Sigmoid colon (tissue), 7 donors: ENCODE measurements around the gene NBEAL2. TPM values are rescaled to one million over a fixed set of nuclear protein-coding genes. Genes with fewer than 3 reads are reported as not detected.

Source experiments
- DNase-seq: peaks from one replicate; pipeline ENCODE4 v3.0.0-alpha.2; 2019
- H3K27ac ChIP-seq, 4 donors: fragments of 200-600 bp; sonication (generic); one replicate each; pipeline ENCODE4 v1.5.1; 2016 to 2019; ENCODE audit warnings: mild to moderate bottlenecking in 1 of 4
- H3K27me3 ChIP-seq, 3 donors: fragments of 200-600 bp; sonication (generic); one replicate each; pipeline ENCODE4 v1.5.1; 2019; ENCODE audit warnings: mild to moderate bottlenecking in 1 of 3
- H3K36me3 ChIP-seq, 4 donors: fragments of 200-600 bp; sonication (generic); one replicate each; pipeline ENCODE4 v1.5.1; 2016 to 2019
- H3K4me1 ChIP-seq, 4 donors: fragments of 200-600 bp; sonication (generic); one replicate each; pipeline ENCODE4 v1.5.1; 2017 to 2019
- H3K4me3 ChIP-seq, 4 donors: fragments of 200-600 bp; sonication (generic); one replicate each; pipeline ENCODE4 v1.5.1; 2017 to 2019; ENCODE audit warnings: mild to moderate bottlenecking in 2 of 4, moderate library complexity in 1 of 4
- H3K9me3 ChIP-seq, 4 donors: fragments of 200-600 bp in 3 of 4; sonication (generic) in 3 of 4; one replicate each; pipeline versions ENCODE4 v1.5.1 to v1.6.1; 2013 to 2019
- CTCF ChIP-seq, 4 experiments: fragments of 450-650 bp in 3 of 4; fragments of 200-600 bp in 1 of 4; IDR thresholded peaks; one replicate each; pipeline ENCODE4 v1.5.1; 2016 to 2019; ENCODE audit warnings: antibody characterized with exemption in 4 of 4, mild to moderate bottlenecking in 3 of 4, moderate library complexity in 2 of 4
- EP300 ChIP-seq, 4 donors: sonication (generic); formaldehyde crosslinking; IDR thresholded peaks; one replicate each; pipeline ENCODE4 v1.6.1; 2017; ENCODE audit warnings: antibody characterized with exemption in 4 of 4
- POLR2A ChIP-seq, 2 donors: fragments of 450-650 bp; IDR thresholded peaks; one replicate each; pipeline ENCODE4 v1.6.1; 2016; ENCODE audit warnings: antibody characterized with exemption in 2 of 2, mild to moderate bottlenecking in 2 of 2, moderate library complexity in 2 of 2
- POLR2AphosphoS5 ChIP-seq, 4 donors: sonication (generic); formaldehyde crosslinking; IDR thresholded peaks; one replicate each; pipeline ENCODE4 v1.6.1; 2017; ENCODE audit warnings: antibody characterized with exemption in 4 of 4
- WGBS, 2 donors: extraction: QIAGEN DNeasy Blood & Tissue Kit; methylation state at CpG; one replicate each; pipeline ENCODE4 v1.1.7; 2013; 5-methylcytosine and 5-hydroxymethylcytosine counted together
- intact Hi-C: fragments of 100-400 bp; cut with DNase I; formaldehyde crosslinking; loops from one replicate; pipeline ENCODE4 v1.15.1; 2023
- polyA plus RNA-seq, 3 donors: library from polyadenylated mRNA; stranded (reverse); fragments of 200-250 nt; gene quantifications; one replicate each; pipeline ENCODE4 v1.2.3, GENCODE V29; 2013
- total RNA-seq, 4 donors: library from RNA; depleted of rRNA; stranded (reverse); fragments of >200 nt; gene quantifications; one replicate each; pipeline ENCODE4 v1.1.0, GENCODE V29; 2016
- donor health status: healthy with polysubstance abuse.
- donor health status: Bipolar disorder and iron deficiency.
- donor health status: healthy.

The NBEAL2 gene
- total and polyA plus RNA-seq, 7 donors: 7.8 to 88.0 (median 12.5) TPM

DNA sequence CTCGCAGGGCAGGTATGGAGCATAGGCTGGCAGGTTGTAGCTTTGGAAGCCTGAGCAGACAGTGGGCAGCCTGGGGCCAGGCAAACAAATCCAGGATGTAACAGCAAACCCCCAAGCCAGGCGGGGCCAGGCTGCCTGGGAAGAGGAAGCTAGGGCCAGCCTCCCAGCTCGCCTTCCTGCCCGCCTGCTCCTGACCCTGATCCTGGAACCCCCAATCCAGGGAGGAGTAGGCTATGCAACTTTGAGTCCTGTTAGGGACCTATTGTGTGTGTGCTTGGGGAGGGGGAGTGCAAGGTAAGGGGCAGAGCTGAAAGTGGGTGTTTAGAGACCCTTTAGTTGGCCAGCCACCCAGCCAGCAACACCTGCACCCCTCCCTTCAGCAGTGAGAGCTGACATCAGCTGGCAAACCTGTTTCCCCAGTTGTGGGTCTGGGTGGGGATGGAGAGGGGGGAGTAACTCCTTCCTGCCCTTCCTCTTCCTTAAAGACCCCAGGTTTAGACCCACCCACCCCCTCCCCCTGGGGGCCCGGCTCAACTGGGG lies 2.5 kb downstream of the NBEAL2 start:
- no peaks in the 10 kb centered on the region for H3K27me3 ChIP-seq
- DNase-seq: no peak
- H3K9me3 ChIP-seq: no peaks in the 10 kb centered on the region
- 11 to 37% methylated on average over 5 of the region's 5 CpGs for WGBS, 2 donors
- no peaks in the 10 kb centered on the region for H3K36me3 ChIP-seq
- no peak overlapping the region for H3K4me3 ChIP-seq
- intact Hi-C loops: no loop called here
- TF ChIP-seq POLR2AphosphoS5 (IDR thresholded peaks at IDR 0.05) (no peak), CTCF (IDR thresholded peaks at IDR 0.05) (no peak), POLR2A (IDR thresholded peaks at IDR 0.05) (no peak)
- peaks cover 0 to 35% (median 33%) of the 10 kb centered on the region in 4 donors for H3K4me1 ChIP-seq
- H3K27ac ChIP-seq: peak overlapping the region in 2 of 4 donors; percentile 28 to 42

- WGBS, 2 donors: 32 to 68% methylated on average over 2 of the region's 2 CpGs
- Histone ChIP-seq H3K9me3 (no peaks in the 10 kb centered on the region), H3K27ac (peak overlapping the region in 1 of 4 donors; percentile 42), H3K36me3 (no peaks in the 10 kb centered on the region), H3K27me3 (no peaks in the 10 kb centered on the region), H3K4me3 (no peak overlapping the region), H3K4me1 (peaks cover 0 to 33% (median 30%) of the 10 kb centered on the region in 4 donors)
- no peak for DNase-seq
- intact Hi-C loops: no loop called here
- no peak for TF ChIP-seq POLR2A (IDR thresholded peaks at IDR 0.05)
- TF ChIP-seq CTCF (IDR thresholded peaks at IDR 0.05): no peak
- TF ChIP-seq POLR2AphosphoS5 (IDR thresholded peaks at IDR 0.05): no peak
- no peak for TF ChIP-seq EP300 (IDR thresholded peaks at IDR 0.05)
These were observed 3.1 kb downstream of the NBEAL2 start for GRCh38 chr3:46982546-46982945.

DNA sequence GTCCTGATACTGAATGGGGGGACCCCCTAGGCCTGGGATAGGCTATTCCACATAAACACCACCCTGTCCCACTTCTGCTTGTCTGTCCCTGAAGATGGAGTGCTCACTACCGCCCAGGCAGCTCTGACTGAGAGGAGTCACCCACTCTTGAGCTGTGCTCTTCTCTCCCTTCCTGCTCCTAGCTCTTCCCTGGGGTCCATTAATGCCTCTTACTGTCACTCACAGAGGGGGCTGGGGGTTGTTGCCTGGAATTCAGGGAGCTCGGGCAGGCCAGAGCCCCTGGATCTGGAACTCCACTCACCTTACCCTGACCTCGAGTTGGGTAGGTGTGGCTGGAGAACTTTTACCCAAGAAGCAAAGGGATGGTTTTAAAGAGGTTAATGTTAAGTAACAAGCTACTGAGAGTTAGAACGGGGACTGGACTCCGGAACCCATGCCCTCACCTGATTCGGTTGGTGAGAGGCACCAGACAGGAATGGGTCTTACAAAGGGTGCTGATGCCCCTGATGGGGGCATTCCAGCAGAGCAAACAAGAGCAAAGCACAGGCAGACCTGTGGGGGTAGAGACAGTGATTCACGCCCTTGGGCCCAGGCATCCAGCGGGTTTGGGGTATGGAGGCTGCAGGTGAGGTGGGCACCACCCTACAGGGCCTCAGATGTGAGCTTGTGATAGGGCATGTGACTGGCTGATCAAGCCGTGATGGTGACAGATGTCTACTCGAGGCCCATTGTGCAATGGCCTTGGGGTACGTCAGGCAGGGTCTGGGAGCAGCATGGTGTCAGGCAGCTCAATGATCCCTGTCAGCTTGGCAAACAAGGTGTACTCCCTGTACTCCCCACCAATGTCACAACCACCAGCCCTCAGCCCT lies 5.4 kb downstream of the NBEAL2 start:
- no peak for DNase-seq
- H3K4me1 ChIP-seq: peaks cover 0 to 22% (median 13%) of the 10 kb centered on the region in 4 donors
- TF ChIP-seq POLR2AphosphoS5 (IDR thresholded peaks at IDR 0.05): no peak
- no peak overlapping the region for H3K4me3 ChIP-seq
- 83 to 86% methylated on average over 11 of the region's 11 CpGs for WGBS, 2 donors
- intact Hi-C loops: no loop called here
- no peaks in the 10 kb centered on the region for H3K9me3 ChIP-seq
- no peaks in the 10 kb centered on the region for H3K36me3 ChIP-seq
- no peak overlapping the region for H3K27ac ChIP-seq
- no peaks in the 10 kb centered on the region for H3K27me3 ChIP-seq

- Histone ChIP-seq H3K27me3 (no peaks in the 10 kb centered on the region), H3K4me1 (peaks cover 0 to 16% (median 6%) of the 10 kb centered on the region in 4 donors), H3K27ac (no peak overlapping the region), H3K36me3 (no peaks in the 10 kb centered on the region), H3K9me3 (no peaks in the 10 kb centered on the region), H3K4me3 (no peak overlapping the region)
- DNase-seq: no peak
- TF ChIP-seq POLR2AphosphoS5 (IDR thresholded peaks at IDR 0.05) (no peak), CTCF (IDR thresholded peaks at IDR 0.05) (no peak), POLR2A (IDR thresholded peaks at IDR 0.05) (no peak), EP300 (IDR thresholded peaks at IDR 0.05) (no peak)
- intact Hi-C loops: no loop called here
- WGBS, 2 donors: 84 to 95% methylated on average over 5 of the region's 5 CpGs
These were observed 6.1 kb downstream of the NBEAL2 start for GRCh38 chr3:46985588-46985987.

DNA sequence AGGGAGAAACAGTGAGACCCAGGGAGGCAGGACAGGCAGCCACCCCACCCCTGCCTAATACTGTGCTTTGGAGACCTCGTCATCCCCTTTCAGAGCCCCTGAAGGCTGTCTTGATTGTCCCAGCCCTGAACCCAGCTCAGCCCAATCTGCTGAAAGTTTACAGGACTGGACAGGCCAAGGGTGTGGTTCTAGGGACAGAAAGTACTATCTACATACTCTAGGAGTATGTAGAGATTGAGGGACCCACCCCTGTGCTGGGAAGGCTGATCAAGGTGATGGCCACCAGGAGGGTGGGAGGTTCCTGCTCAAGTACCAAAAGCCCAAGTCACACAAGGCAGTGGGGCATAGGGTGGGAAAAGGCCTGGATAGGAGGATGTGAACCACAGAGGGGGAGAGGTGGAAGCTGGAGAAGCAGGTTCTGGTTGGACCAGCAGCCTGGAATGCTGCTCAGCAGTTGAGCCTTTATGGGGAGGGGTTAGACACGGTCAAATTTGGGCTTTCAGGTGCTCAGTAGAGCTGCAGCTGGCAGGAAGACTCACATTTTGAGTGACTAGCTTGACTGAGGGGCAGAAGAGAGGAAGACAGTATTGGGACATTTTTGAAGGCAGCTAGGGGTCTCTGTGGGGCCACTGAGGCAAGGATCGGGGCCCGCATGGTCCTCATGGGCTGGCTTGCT lies 6.7 kb downstream of the NBEAL2 start:
- intact Hi-C loops: no loop called here
- no peak for TF ChIP-seq CTCF (IDR thresholded peaks at IDR 0.05)
- TF ChIP-seq EP300 (IDR thresholded peaks at IDR 0.05): no peak
- no peak for TF ChIP-seq POLR2A (IDR thresholded peaks at IDR 0.05)
- no peak for TF ChIP-seq POLR2AphosphoS5 (IDR thresholded peaks at IDR 0.05)
- Histone ChIP-seq H3K27ac (no peak overlapping the region), H3K4me1 (peaks cover 0 to 12% (median 4%) of the 10 kb centered on the region in 4 donors), H3K9me3 (no peaks in the 10 kb centered on the region), H3K4me3 (no peak overlapping the region), H3K36me3 (no peaks in the 10 kb centered on the region), H3K27me3 (no peaks in the 10 kb centered on the region)
- no peak for DNase-seq
- whole genome bisulfite sequencing, 2 donors: 85 to 88% methylated on average over 4 of the region's 4 CpGs
